PC-3 (cell line): ENCODE measurements around the gene TRPV5. TPM values are rescaled to one million over a fixed set of nuclear protein-coding genes. Genes with fewer than 3 reads are reported as not detected.
"Not testable (repeated sequence)": the region's sequence is repeated elsewhere in the genome, so short reads cannot be mapped to it uniquely, and the experiment has no call there.

Experiments
- ATAC-seq: fragments of 200-7000 bp; cut with Tn5 transposase; 2 replicates; pipeline ENCODE4 v1.9.1; 2020; ENCODE audit warnings: mild to moderate bottlenecking, moderate library complexity
- Bru-seq: library from RNA; stranded (reverse); fragments of 400-500 nt; gene quantifications from one replicate; lab custom pipeline; 2021; lab: Mats Ljungman, UMichigan
- BruChase-seq, 2 experiments: library from RNA; stranded (reverse); fragments of 400-500 nt; gene quantifications; one replicate each; lab custom pipeline; 2021; lab: Mats Ljungman, UMichigan
- BruUV-seq: library from RNA; stranded (reverse); fragments of 400-500 nt; replicated peaks from 2 replicates; lab custom pipeline; 2021; lab: Mats Ljungman, UMichigan
- CTCF ChIA-PET: fragments of 300-600 bp; sonication (Branson Sonifier 250); formaldehyde crosslinking; loops from one replicate; lab custom pipeline; 2022; ENCODE audit warnings: antibody characterized with exemption; lab: Charles Lee
- POLR2A ChIA-PET: fragments of 300-600 bp; sonication (Branson Sonifier 250); formaldehyde crosslinking; loops from one replicate; lab custom pipeline; 2022; ENCODE audit warnings: antibody characterized with exemption; ENCODE audit not compliant: unreplicated experiment; lab: Charles Lee
- DNase-seq: peaks from one replicate; pipeline ENCODE4 v3.0.0-alpha.2; 2015
- H2AFZ ChIP-seq: fragments of 300-600 bp; sonication (generic); 2 replicates; pipeline ENCODE4 v1.6.0; 2016; ENCODE audit warnings: antibody characterized with exemption, low read length
- H3F3A ChIP-seq: fragments of 300-600 bp; sonication (generic); one replicate; pipeline ENCODE4 v1.6.0; 2017; ENCODE audit warnings: antibody characterized with exemption, low read length, control low read depth, mild to moderate bottlenecking; ENCODE audit not compliant: unreplicated experiment
- H3K27ac ChIP-seq: fragments of 300-600 bp; sonication (generic); 2 replicates; pipeline ENCODE4 v1.5.1; 2016; ENCODE audit warnings: mild to moderate bottlenecking, low read length
- H3K27me3 ChIP-seq: fragments of 300-600 bp; sonication (generic); 2 replicates; pipeline ENCODE4 v1.6.1; 2016; ENCODE audit warnings: low read length, mixed read lengths
- H3K36me3 ChIP-seq: fragments of 300-600 bp; sonication (generic); 2 replicates; pipeline ENCODE4 v1.6.1; 2016; ENCODE audit warnings: low read depth, mixed run types, low read length, mixed read lengths
- H3K4me1 ChIP-seq: fragments of 300-600 bp; sonication (generic); 2 replicates; pipeline ENCODE4 v1.5.1; 2016; ENCODE audit warnings: low read length; ENCODE audit not compliant: insufficient read depth
- H3K4me2 ChIP-seq: fragments of 300-600 bp; sonication (generic); 2 replicates; pipeline ENCODE4 v1.6.0; 2016; ENCODE audit warnings: low read length
- H3K4me3 ChIP-seq: fragments of 300-600 bp; sonication (generic); 2 replicates; pipeline ENCODE4 v1.5.1; 2016; ENCODE audit warnings: mild to moderate bottlenecking, low read length, mixed read lengths
- H3K79me2 ChIP-seq: fragments of 300-600 bp; sonication (generic); 2 replicates; pipeline ENCODE4 v1.6.1; 2017; ENCODE audit warnings: low read length, mixed read lengths
- H3K9ac ChIP-seq: fragments of 300-600 bp; sonication (generic); 2 replicates; pipeline ENCODE4 v1.6.0; 2016; ENCODE audit warnings: mild to moderate bottlenecking, low read length
- H3K9me2 ChIP-seq: fragments of 300-600 bp; sonication (generic); replicated peaks from 2 replicates; pipeline ENCODE4 v1.6.1; 2016; ENCODE audit warnings: mixed run types, low read length, mixed read lengths
- H3K9me3 ChIP-seq: fragments of 300-600 bp; sonication (generic); 2 replicates; pipeline ENCODE4 v1.6.1; 2016; ENCODE audit warnings: low read length, mixed read lengths
- H4K20me1 ChIP-seq: fragments of 300-600 bp; sonication (generic); 2 replicates; pipeline ENCODE4 v1.6.1; 2016; ENCODE audit warnings: low read length, mixed read lengths
- CTCF ChIP-seq: fragments of 300-600 bp; sonication (generic); conservative IDR thresholded peaks from 2 replicates; pipeline ENCODE4 v1.5.1; 2017; ENCODE audit warnings: antibody characterized with exemption, low read depth, mild to moderate bottlenecking, low read length
- EZH2 ChIP-seq: fragments of 300-600 bp; sonication (generic); IDR thresholded peaks from one replicate; pipeline ENCODE4 v1.6.1; 2017; ENCODE audit warnings: antibody characterized with exemption, mild to moderate bottlenecking, low read length; ENCODE audit not compliant: unreplicated experiment
- EZH2phosphoT487 ChIP-seq: fragments of 300-600 bp; sonication (generic); IDR thresholded peaks from 2 replicates; pipeline ENCODE4 v1.6.1; 2018; ENCODE audit warnings: mild to moderate bottlenecking, antibody characterized with exemption, low read length, borderline replicate concordance
- intact Hi-C: fragments of 100-400 bp; cut with micrococcal nuclease; formaldehyde crosslinking; loops from 2 replicates; pipeline ENCODE4 v1.9.0; 2023
- long read RNA-seq: library from polyadenylated mRNA; unstranded; transcript quantifications from one replicate; pipeline ENCODE4 v2.0.0, GENCODE V29; 2021; ENCODE audit not compliant: unreplicated experiment
- total RNA-seq: library from RNA; depleted of rRNA; stranded (reverse); fragments of >200 nt; gene quantifications from 2 replicates; pipeline ENCODE4 v1.2.3, GENCODE V29; 2014; rRNA removed

TRPV5 gene
- total RNA-seq: not detected in 2 replicates
- Bru-seq, nascent RNA: percentile 6 among the genes with signal in this experiment
- percentile 5 among the genes with signal in this experiment for BruChase-seq, experiment 1, labeled RNA remaining after a 6-hour chase
- BruChase-seq, experiment 2, labeled RNA remaining after a 2-hour chase: percentile 6 among the genes with signal in this experiment
- long read RNA-seq: 0 reads

GRCh38 chr7:142933624-142934023, at the start of gene TRPV5:
Gene TRPV5, minus strand, starts transcription at chr7:142933746. Its CDS starts 287 bp downstream, at chr7:142933459.
- Histone ChIP-seq H3K9me3 (no peaks in the 10 kb centered on the region), H2AFZ (no peak within 1 kb of the TSS), H3K27ac (no peak within 1 kb of the TSS), H3K4me3 (no peak within 1 kb of the TSS), H3F3A (no peaks in the 10 kb centered on the region), H4K20me1 (no peaks in the 10 kb centered on the region), H3K36me3 (no peaks in the 10 kb centered on the region), H3K9me2 (no peaks in the 10 kb centered on the region), H3K4me1 (no peaks in the 10 kb centered on the region), H3K4me2 (no peak within 1 kb of the TSS), H3K79me2 (no peaks in the 10 kb centered on the region), H3K27me3 (peaks cover 47% of the 10 kb centered on the region), H3K9ac (no peak within 1 kb of the TSS)
- BruUV-seq: no TSS peak
- intact Hi-C loops: no loop called here
- DNase-seq (no peak), ATAC-seq (no peak)
- POLR2A ChIA-PET: no interaction called here
- CTCF ChIA-PET: no interaction called here
- TF ChIP-seq CTCF (no peak), EZH2phosphoT487 (no peak), EZH2 (no peak)

GRCh38 chr7:142978402-142978801, 44.9 kb upstream of the TRPV5 start:
- H3K27me3 ChIP-seq: peaks cover 36% of the 10 kb centered on the region
- H3K4me2 ChIP-seq, H3K79me2 ChIP-seq, DNase-seq, H2AFZ ChIP-seq, H3K9me3 ChIP-seq, H3K4me3 ChIP-seq, POLR2A ChIA-PET, H3K36me3 ChIP-seq, intact Hi-C loops, H3K9me2 ChIP-seq, H3K4me1 ChIP-seq, H4K20me1 ChIP-seq, H3K9ac ChIP-seq, CTCF ChIA-PET, H3K27ac ChIP-seq, H3F3A ChIP-seq, ATAC-seq, BruUV-seq: not testable (repeated sequence)

- ATAC-seq: no peak
- BruUV-seq: no TSS peak
- H3K79me2 ChIP-seq: no peaks in the 10 kb centered on the region
- no peak overlapping the region for H3K27ac ChIP-seq
- DNase-seq: no peak
- ChIA-PET CTCF (no interaction called here), POLR2A (no interaction called here)
- no peaks in the 10 kb centered on the region for H3K9me3 ChIP-seq
- no peak overlapping the region for H3K4me2 ChIP-seq
- H3F3A ChIP-seq: no peaks in the 10 kb centered on the region
- intact Hi-C loops: no loop called here
- no peak overlapping the region for H3K4me3 ChIP-seq
- H3K9me2 ChIP-seq: no peaks in the 10 kb centered on the region
- no peak for TF ChIP-seq EZH2phosphoT487
- no peak for TF ChIP-seq CTCF
- no peak for TF ChIP-seq EZH2
- H4K20me1 ChIP-seq: no peaks in the 10 kb centered on the region
- peaks cover 28% of the 10 kb centered on the region for H3K27me3 ChIP-seq
- no peaks in the 10 kb centered on the region for H3K36me3 ChIP-seq
- no peak overlapping the region for H3K9ac ChIP-seq
- no peaks in the 10 kb centered on the region for H3K4me1 ChIP-seq
- H2AFZ ChIP-seq: no peak overlapping the region
Observed at GRCh38 chr7:142974626-142975025, 41.1 kb upstream of the TRPV5 start.
